ENCODE data around the gene GPRIN3. TPM values are rescaled to one million over a fixed set of nuclear protein-coding genes. Genes with fewer than 3 reads are reported as not detected.

Gene GPRIN3
- total RNA-seq, 2 donors from 2014 or later: 2.1 to 2.3 TPM

DNA sequence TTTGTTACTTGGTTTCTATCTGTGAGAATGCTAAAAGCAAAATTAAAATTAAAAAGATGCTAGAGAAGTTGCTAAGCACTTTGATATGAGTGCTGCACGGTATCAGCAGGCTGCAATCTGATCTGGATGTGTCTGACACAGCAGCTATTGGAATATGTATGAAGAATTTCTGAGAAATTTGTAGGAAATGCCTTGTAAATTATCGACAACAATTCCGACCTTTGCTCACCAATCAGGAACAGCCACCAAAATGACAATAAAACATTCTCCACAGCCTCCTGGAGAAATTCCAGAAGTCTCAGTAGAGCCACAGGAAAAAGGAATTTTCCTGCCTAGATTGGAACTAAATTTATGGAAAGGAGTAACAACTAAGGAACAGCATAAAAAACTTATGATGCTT is 113.8 kb downstream of the GPRIN3 start:
- H3K27me3 Mint-ChIP-seq (ENCODE audit: insufficient read depth): peaks cover 3% of the 10 kb centered on the region
- H3K36me3 Mint-ChIP-seq (ENCODE audit: low read depth): peaks cover 2% of the 10 kb centered on the region
- Histone ChIP-seq H3K4me3 (ENCODE audit: low read length) (no peak overlapping the region), H3K4me1 (ENCODE audit: control insufficient read depth, insufficient read depth, low read length) (peaks cover 5% of the 10 kb centered on the region), H3K9me3 (ENCODE audit: control insufficient read depth, low read length) (no peaks in the 10 kb centered on the region), H3K27ac (ENCODE audit: low read depth, low read length) (no peak overlapping the region), H3K9ac (ENCODE audit: extremely low read depth, low read length, poor library complexity, severe bottlenecking) (no peak overlapping the region), H3K27me3 (ENCODE audit: control insufficient read depth, insufficient read depth, low read length, poor library complexity, severe bottlenecking) (no peaks in the 10 kb centered on the region), H3K36me3 (ENCODE audit: control insufficient read depth, insufficient read depth, low read length) (no peaks in the 10 kb centered on the region)
- DNase-seq: no peak
- H3K27ac Mint-ChIP-seq: no peak overlapping the region
- no peak overlapping the region for H3K4me3 Mint-ChIP-seq
- peaks cover 12% of the 10 kb centered on the region for H3K9me3 Mint-ChIP-seq
- WGBS, 2 experiments (ENCODE audit: insufficient coverage in 1 of 2, insufficient read length in 1 of 2): 96 to 100% methylated on average over 1 to 3 of the region's 3 CpGs
- TF ChIP-seq, protein P1, sequence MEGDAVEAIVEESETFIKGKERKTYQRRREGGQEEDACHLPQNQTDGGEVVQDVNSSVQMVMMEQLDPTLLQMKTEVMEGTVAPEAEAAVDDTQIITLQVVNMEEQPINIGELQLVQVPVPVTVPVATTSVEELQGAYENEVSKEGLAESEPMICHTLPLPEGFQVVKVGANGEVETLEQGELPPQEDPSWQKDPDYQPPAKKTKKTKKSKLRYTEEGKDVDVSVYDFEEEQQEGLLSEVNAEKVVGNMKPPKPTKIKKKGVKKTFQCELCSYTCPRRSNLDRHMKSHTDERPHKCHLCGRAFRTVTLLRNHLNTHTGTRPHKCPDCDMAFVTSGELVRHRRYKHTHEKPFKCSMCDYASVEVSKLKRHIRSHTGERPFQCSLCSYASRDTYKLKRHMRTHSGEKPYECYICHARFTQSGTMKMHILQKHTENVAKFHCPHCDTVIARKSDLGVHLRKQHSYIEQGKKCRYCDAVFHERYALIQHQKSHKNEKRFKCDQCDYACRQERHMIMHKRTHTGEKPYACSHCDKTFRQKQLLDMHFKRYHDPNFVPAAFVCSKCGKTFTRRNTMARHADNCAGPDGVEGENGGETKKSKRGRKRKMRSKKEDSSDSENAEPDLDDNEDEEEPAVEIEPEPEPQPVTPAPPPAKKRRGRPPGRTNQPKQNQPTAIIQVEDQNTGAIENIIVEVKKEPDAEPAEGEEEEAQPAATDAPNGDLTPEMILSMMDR (conservative IDR thresholded peaks at IDR 0.05): no peak
- H3K4me1 Mint-ChIP-seq: peaks cover 20% of the 10 kb centered on the region

Other genes starting within 250 kb of the GPRIN3 start
- 10 to 100 TPM; 11.7 to 15.1 TPM for gene TIGD2, start 196.3 kb downstream of the GPRIN3 start, total RNA-seq